GM12873 (cell line): ENCODE data around the gene KCNAB1.

Experiments
- CTCF ChIP-seq: IDR thresholded peaks from 2 replicates; pipeline ENCODE4 v1.5.1; 2012; ENCODE audit warnings: low read depth, mild to moderate bottlenecking, moderate library complexity, low read length, control low read depth; ENCODE audit not compliant: insufficient read depth; ENCODE audit errors: missing control alignments

KCNAB1 gene

GRCh38 chr3:156406393-156406792 is 286.0 kb downstream of the KCNAB1 start:
- TF ChIP-seq CTCF, result no peak

GRCh38 chr3:156407617-156408225 is 287.3 kb downstream of the KCNAB1 start:
- no peak for TF ChIP-seq CTCF

GRCh38 chr3:156409694-156410093 is 289.3 kb downstream of the KCNAB1 start:
- TF ChIP-seq CTCF, result no peak

GRCh38 chr3:156412600-156412999 is 292.2 kb downstream of the KCNAB1 start:
- TF ChIP-seq CTCF, result no peak

GRCh38 chr3:156413293-156413892 is 293.0 kb downstream of the KCNAB1 start:
- TF ChIP-seq CTCF, result no peak

GRCh38 chr3:156416846-156417558 is 296.6 kb downstream of the KCNAB1 start:
- no peak for TF ChIP-seq CTCF

- no peak for TF ChIP-seq CTCF
Observed at GRCh38 chr3:156417559-156418132, 297.3 kb downstream of the KCNAB1 start.
